H1 (cell line): ENCODE measurements around the gene DUOX1. TPM values are rescaled to one million over a fixed set of nuclear protein-coding genes. Genes with fewer than 3 reads are reported as not detected.

ENCODE experiments used
- CTBP2 ChIP-seq: IDR thresholded peaks from 2 replicates; pipeline ENCODE4 v1.7.0; 2011; ENCODE audit warnings: borderline replicate concordance, mild to moderate bottlenecking, moderate library complexity, mixed read lengths, low read length; ENCODE audit not compliant: insufficient read depth, insufficient read length
- SRF ChIP-seq: IDR thresholded peaks from 2 replicates; pipeline ENCODE4 v1.6.1; 2011; ENCODE audit warnings: mild to moderate bottlenecking, low read depth, low read length, moderate library complexity
- USF2 ChIP-seq: IDR thresholded peaks from 2 replicates; pipeline ENCODE4 v1.6.1; 2011; ENCODE audit warnings: low read length, improper control_type of control experiment
- polyA plus RNA-seq, 7 experiments: library from polyadenylated mRNA; depleted of rRNA in 3 of 7; stranded (reverse) in 5 of 7; unstranded in 2 of 7; fragments of >200 nt in 5 of 7; fragments of 200-250 nt in 2 of 7; gene quantifications; 1 replicate in 5 of 7; 2 replicates in 1 of 7; 4 replicates in 1 of 7; pipeline versions ENCODE4 v1.2.1 to v1.2.3, GENCODE V29; 2011 to 2013; ENCODE audit warnings: missing spikeins in 2 of 7, mixed read lengths in 2 of 7
- total RNA-seq: library from RNA; stranded (reverse); fragmentation: NEBNext Ultra II Directional; extraction: Animal tissue kit (Norgen Biotek cat#: 25700); gene quantifications from 2 replicates; pipeline ENCODE4 v1.2.1, GENCODE V29; 2021

Gene DUOX1
- total and polyA plus RNA-seq, 2 of the 8 experiments (the other 6 are each of a cell fraction or from before 2014, with no cell fraction given), result 0.84 to 1.4 TPM

- TF ChIP-seq CTBP2 (no peak), SRF (no peak), USF2 (no peak)
Measured at GRCh38 chr15:45201869-45202268, 72.1 kb downstream of the DUOX1 start (continued).
